HG03521 (cell line): Measurements from ENCODE around the gene KCNH3.
"Not testable (repeated sequence)": the region's sequence is repeated elsewhere in the genome, so short reads cannot be mapped to it uniquely, and the experiment has no call there.

Experiments
- ATAC-seq: cut with Tn5 transposase; IDR thresholded peaks from one replicate; pipeline ENCODE4 v1.9.1; 2021; ENCODE audit warnings: mild to moderate bottlenecking, moderate library complexity; ENCODE audit not compliant: unreplicated experiment

The KCNH3 gene

GRCh38 chr12:49524660-49525324 lies 14.0 kb upstream of the KCNH3 start:
- no peak for ATAC-seq

- ATAC-seq = no peak
Observed at GRCh38 chr12:49525942-49526341, 12.9 kb upstream of the KCNH3 start.

- no peak for ATAC-seq
Observed at GRCh38 chr12:49527361-49528130, 11.3 kb upstream of the KCNH3 start.

- no peak for ATAC-seq
Observed at GRCh38 chr12:49529414-49529813, 9.4 kb upstream of the KCNH3 start.

- ATAC-seq = no peak
Observed at GRCh38 chr12:49531745-49532144, 7.1 kb upstream of the KCNH3 start.

- no peak for ATAC-seq
Observed at GRCh38 chr12:49533331-49533730, 5.5 kb upstream of the KCNH3 start.

- ATAC-seq = not testable (repeated sequence)
Observed at GRCh38 chr12:49534122-49534521, 4.7 kb upstream of the KCNH3 start.

- no peak for ATAC-seq
Observed at GRCh38 chr12:49534731-49535278, 4.0 kb upstream of the KCNH3 start.

GRCh38 chr12:49535921-49536525 lies 2.8 kb upstream of the KCNH3 start:
- ATAC-seq = no peak

GRCh38 chr12:49536526-49537071 lies 2.2 kb upstream of the KCNH3 start:
- no peak for ATAC-seq

GRCh38 chr12:49537231-49537751 lies 1.5 kb upstream of the KCNH3 start:
- ATAC-seq = no peak

- no peak for ATAC-seq
Observed at GRCh38 chr12:49537752-49538509, 899 bp upstream of the KCNH3 start.

- no peak for ATAC-seq
Observed at GRCh38 chr12:49539406-49540228, 787 bp downstream of the KCNH3 start.

- no peak for ATAC-seq
Observed at GRCh38 chr12:49540229-49541139, 1.7 kb downstream of the KCNH3 start.

- no peak for ATAC-seq
Observed at GRCh38 chr12:49541140-49541861, 2.5 kb downstream of the KCNH3 start.

GRCh38 chr12:49541911-49542505 lies 3.2 kb downstream of the KCNH3 start:
- no peak for ATAC-seq

- ATAC-seq = no peak
Observed at GRCh38 chr12:49542592-49543160, 3.8 kb downstream of the KCNH3 start.
